Measurements from ENCODE around the gene GRID1. TPM values are rescaled to one million over a fixed set of nuclear protein-coding genes. Genes with fewer than 3 reads are reported as not detected.

Gene GRID1
- total RNA-seq, 4 donors from 2014 or later = 0.35 to 10.7 (median 1.3) TPM

DNA sequence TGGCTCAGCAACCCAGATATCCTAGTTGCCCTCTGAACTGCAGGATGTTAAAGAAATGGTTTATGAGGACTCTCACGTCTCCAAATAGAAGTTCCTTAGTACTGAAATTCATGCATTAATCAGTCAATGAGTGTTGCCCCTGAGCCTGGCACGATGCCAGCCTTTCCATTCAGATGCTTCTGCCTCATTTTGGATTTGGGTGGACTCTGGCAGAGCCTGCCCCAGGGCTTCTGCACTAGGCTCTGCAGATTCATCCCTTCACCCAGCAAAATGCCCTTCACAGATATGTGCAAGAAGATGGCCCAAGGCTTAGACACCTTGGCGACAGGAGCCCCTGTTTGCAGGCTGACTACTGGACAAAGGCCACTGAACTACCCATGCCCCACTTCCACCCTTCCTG lies 747.8 kb downstream of the GRID1 start:
- no peaks in the 10 kb centered on the region for H3K36me3 ChIP-seq
- no peaks in the 10 kb centered on the region for H3K27me3 ChIP-seq
- TF ChIP-seq POLR2A (IDR thresholded peaks at IDR 0.05) = no peak
- TF ChIP-seq, protein P1, sequence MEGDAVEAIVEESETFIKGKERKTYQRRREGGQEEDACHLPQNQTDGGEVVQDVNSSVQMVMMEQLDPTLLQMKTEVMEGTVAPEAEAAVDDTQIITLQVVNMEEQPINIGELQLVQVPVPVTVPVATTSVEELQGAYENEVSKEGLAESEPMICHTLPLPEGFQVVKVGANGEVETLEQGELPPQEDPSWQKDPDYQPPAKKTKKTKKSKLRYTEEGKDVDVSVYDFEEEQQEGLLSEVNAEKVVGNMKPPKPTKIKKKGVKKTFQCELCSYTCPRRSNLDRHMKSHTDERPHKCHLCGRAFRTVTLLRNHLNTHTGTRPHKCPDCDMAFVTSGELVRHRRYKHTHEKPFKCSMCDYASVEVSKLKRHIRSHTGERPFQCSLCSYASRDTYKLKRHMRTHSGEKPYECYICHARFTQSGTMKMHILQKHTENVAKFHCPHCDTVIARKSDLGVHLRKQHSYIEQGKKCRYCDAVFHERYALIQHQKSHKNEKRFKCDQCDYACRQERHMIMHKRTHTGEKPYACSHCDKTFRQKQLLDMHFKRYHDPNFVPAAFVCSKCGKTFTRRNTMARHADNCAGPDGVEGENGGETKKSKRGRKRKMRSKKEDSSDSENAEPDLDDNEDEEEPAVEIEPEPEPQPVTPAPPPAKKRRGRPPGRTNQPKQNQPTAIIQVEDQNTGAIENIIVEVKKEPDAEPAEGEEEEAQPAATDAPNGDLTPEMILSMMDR (IDR thresholded peaks at IDR 0.05) = no peak
- no peak for DNase-seq
- no peaks in the 10 kb centered on the region for H3K4me1 ChIP-seq
- H3K27ac ChIP-seq = no peak overlapping the region
- H3K9me3 ChIP-seq = no peaks in the 10 kb centered on the region
- no peak overlapping the region for H3K4me3 ChIP-seq

DNA sequence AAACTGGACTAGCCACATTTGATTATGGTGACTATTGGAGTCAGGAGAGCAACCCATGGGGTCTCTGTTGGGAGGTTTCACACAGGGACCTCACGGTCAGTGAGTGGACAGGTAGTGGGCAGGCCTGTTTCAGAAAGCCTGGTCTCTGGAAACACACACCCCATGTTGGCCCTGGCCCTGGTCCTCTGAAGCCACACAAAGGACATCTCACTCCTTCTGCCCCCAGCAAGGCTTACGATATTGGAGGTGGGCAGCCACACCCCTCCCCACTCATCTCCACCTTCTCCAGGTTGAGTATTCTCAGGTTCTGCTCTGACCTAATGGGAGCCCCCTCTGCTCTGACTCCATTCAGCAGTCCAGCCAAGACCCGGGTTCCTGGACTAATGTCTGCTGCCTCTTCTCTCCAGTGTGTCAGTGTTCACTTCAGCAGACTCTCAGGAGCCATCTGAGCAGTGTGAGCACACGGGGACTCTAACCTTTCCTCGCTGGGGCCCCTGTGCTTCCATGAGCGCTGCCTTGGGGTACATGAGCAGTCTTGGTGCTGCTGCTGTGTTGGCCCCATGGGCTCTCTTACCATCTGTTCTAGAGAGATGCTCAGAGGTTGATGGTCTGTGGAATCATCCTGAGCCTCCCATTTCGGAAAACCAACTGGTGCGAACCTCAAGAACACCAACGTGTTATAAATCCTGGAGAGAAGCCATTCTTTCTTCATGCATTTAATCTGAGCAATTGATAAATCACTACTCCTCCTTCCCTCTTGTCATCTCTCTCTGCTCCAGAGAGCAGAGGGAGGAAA lies 748.6 kb downstream of the GRID1 start:
- TF ChIP-seq POLR2A (IDR thresholded peaks at IDR 0.05) = no peak
- TF ChIP-seq, protein P1 (IDR thresholded peaks at IDR 0.05) = no peak
- H3K27ac ChIP-seq = no peak overlapping the region
- no peak for DNase-seq
- H3K4me1 ChIP-seq = no peaks in the 10 kb centered on the region
- no peaks in the 10 kb centered on the region for H3K9me3 ChIP-seq
- no peaks in the 10 kb centered on the region for H3K27me3 ChIP-seq
- H3K36me3 ChIP-seq = no peaks in the 10 kb centered on the region
- no peak overlapping the region for H3K4me3 ChIP-seq

DNA sequence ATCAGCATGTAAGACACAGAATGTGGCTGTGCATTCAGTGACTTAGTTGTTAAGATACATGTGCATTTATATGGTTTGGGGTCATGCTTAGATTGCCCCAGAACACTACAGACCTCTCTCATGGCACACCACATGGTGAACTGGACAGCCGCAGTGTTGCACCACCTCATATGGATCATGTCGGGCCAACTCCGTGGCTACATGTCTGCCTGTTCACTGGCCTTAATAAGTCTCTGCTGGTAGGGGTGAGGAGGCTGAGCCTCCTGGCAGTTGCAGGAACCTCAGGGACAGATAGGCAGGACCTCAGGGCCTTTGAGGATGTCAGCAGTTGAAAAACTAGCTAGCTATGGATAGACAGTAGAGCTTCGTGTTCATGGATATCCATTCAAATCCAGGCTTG lies 751.0 kb downstream of the GRID1 start:
- no peaks in the 10 kb centered on the region for H3K27me3 ChIP-seq
- no peak overlapping the region for H3K27ac ChIP-seq
- H3K36me3 ChIP-seq = no peaks in the 10 kb centered on the region
- no peaks in the 10 kb centered on the region for H3K4me1 ChIP-seq
- no peak for TF ChIP-seq POLR2A (IDR thresholded peaks at IDR 0.05)
- TF ChIP-seq, protein P1 (IDR thresholded peaks at IDR 0.05) = no peak
- peak in 1 of 3 donors; percentile 23 for DNase-seq
- no peak overlapping the region for H3K4me3 ChIP-seq
- H3K9me3 ChIP-seq = no peaks in the 10 kb centered on the region

DNA sequence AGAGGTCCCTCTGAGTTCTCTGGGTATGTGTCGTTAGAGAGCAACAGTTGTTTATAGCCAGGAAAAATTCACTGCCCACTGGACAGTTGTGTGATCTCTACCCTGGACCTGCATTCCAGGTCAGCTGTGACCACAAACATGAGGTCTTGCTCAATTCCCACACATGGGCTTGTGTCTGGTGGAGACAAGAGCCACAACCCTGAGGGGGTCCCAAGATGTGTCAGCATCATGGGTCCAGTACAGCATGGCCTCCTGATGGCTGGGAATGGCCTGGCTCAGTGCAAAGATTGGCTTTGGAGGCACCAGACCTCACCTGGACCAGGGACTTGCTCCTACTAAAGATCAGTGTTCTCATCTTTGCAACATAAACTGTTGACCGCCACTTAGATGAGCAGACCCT lies 751.6 kb downstream of the GRID1 start:
- no peaks in the 10 kb centered on the region for H3K4me1 ChIP-seq
- no peaks in the 10 kb centered on the region for H3K27me3 ChIP-seq
- H3K27ac ChIP-seq = no peak overlapping the region
- H3K4me3 ChIP-seq = no peak overlapping the region
- H3K9me3 ChIP-seq = no peaks in the 10 kb centered on the region
- no peaks in the 10 kb centered on the region for H3K36me3 ChIP-seq
- DNase-seq = no peak
- TF ChIP-seq POLR2A (IDR thresholded peaks at IDR 0.05) = no peak
- TF ChIP-seq, protein P1 (IDR thresholded peaks at IDR 0.05) = no peak

DNA sequence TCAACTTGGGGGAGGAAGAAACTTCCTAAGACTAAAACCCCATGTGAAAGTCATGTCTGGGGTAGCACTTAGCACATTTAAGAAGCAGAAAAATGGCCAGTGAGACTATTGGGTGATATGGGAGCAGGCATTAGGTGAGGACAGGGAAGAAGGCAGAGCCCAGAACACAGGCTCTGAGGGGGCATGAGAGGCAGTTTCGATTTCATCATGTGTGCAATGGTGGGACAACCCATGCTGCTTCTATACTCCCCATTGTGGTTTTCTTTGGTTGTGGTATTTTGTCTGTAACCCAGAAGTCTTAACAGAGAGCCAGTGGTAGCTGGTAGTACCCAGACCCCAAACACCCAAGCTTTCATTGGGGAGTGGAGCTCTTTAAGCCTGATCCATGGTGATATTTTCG lies 752.0 kb downstream of the GRID1 start:
- Histone ChIP-seq H3K9me3 (no peaks in the 10 kb centered on the region), H3K4me3 (no peak overlapping the region), H3K4me1 (no peaks in the 10 kb centered on the region), H3K36me3 (no peaks in the 10 kb centered on the region), H3K27ac (no peak overlapping the region), H3K27me3 (no peaks in the 10 kb centered on the region)
- TF ChIP-seq, protein P1 (IDR thresholded peaks at IDR 0.05) = no peak
- DNase-seq = no peak

Measured in Peyer's patch (tissue), 4 donors.